ENCODE results near the gene MAP2. TPM values are rescaled to one million over a fixed set of nuclear protein-coding genes. Genes with fewer than 3 reads are reported as not detected.

MAP2 gene
- total and polyA plus RNA-seq, 2 donors (not counting 3 experiments of a cell fraction or from before 2014, with no cell fraction given), result 19.4 to 46.1 TPM

DNA sequence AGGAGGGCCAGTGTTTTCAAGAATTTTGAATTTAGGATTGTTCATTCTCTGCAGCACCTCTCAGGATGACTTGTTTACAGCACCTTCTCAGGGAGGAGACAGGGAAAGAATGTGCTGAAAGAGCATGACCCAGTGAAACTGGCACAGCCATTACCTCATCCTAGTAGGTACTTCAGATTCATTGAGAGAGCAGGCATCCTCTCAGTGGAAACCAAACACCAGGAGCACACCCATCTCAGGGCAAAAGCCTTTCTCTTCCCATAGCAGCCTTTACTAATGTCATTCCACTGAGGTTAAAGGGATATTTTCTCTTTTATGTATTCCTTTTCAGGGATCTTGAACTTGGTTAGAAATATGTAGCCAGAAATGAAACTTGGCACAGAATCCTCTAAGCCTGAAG, 2.6 kb downstream of the MAP2 start:
- Histone ChIP-seq H3K4me2 (ENCODE audit: insufficient read depth, low read length) (no peak overlapping the region), H3K27me3 (ENCODE audit: control insufficient read depth in 2 of 2, insufficient read depth in 2 of 2, low read length in 2 of 2) (no peaks in the 10 kb centered on the region), H3K9me3 (replicated peaks; ENCODE audit: control insufficient read depth, insufficient read depth, low read length) (no peaks in the 10 kb centered on the region), H3K4me3 (replicated peaks in 1 of 3; ENCODE audit: insufficient read depth in 1 of 3, low read depth in 1 of 3, low read length in 3 of 3) (no peak overlapping the region), H3K4me1 (ENCODE audit: control insufficient read depth, extremely low read depth, insufficient read depth, low read length) (peaks cover 12% of the 10 kb centered on the region), H4K20me1 (replicated peaks; ENCODE audit: control insufficient read depth, extremely low read depth, insufficient read depth, low read length) (no peaks in the 10 kb centered on the region), H2AFZ (ENCODE audit: low read depth, low read length) (no peak overlapping the region), H3K36me3 (ENCODE audit: control insufficient read depth in 2 of 2, extremely low read depth in 1 of 2, insufficient read depth in 2 of 2, low read length in 2 of 2) (no peaks in the 10 kb centered on the region), H3K79me2 (ENCODE audit: control insufficient read depth, insufficient read depth, low read length) (no peaks in the 10 kb centered on the region), H3K9me1 (replicated peaks; ENCODE audit: control insufficient read depth, extremely low read depth, insufficient read depth, low read length) (no peaks in the 10 kb centered on the region), H3K9ac (replicated peaks; ENCODE audit: extremely low read depth, insufficient read depth, low read length) (no peak overlapping the region), H3K27ac (ENCODE audit: insufficient read depth, low read depth, low read length) (no peak overlapping the region)
- POLR2A ChIA-PET, result no interaction called here
- no TSS peak for BruUV-seq (replicated peaks)
- CTCF ChIA-PET, result interaction anchor here (0.8 to 4.2 kb wide), 11 partner anchors 58 to 772 kb away, joined by 4 to 254 read pairs (median 16); no protein-coding TSS in a partner anchor
- intact Hi-C loops (cut with micrococcal nuclease), result loop anchor here (1.0 kb wide), 1 partner anchor 45 kb away; no protein-coding TSS in a partner anchor
- TF ChIP-seq POLR2A (IDR thresholded peaks at IDR 0.05; ENCODE audit: low read depth, low read length) (no peak), POLR2AphosphoS5 (IDR thresholded peaks at IDR 0.05; ENCODE audit: insufficient read depth, low read depth, low read length) (no peak), GATA2 (IDR thresholded peaks at IDR 0.05; ENCODE audit: insufficient read depth, insufficient read length, low read depth, low read length) (no peak), MYC (IDR thresholded peaks at IDR 0.05; ENCODE audit: low read depth, low read length) (no peak), FOS (IDR thresholded peaks at IDR 0.05; ENCODE audit: borderline replicate concordance, insufficient read depth, low read length) (no peak)
- TF ChIP-seq, protein P1, sequence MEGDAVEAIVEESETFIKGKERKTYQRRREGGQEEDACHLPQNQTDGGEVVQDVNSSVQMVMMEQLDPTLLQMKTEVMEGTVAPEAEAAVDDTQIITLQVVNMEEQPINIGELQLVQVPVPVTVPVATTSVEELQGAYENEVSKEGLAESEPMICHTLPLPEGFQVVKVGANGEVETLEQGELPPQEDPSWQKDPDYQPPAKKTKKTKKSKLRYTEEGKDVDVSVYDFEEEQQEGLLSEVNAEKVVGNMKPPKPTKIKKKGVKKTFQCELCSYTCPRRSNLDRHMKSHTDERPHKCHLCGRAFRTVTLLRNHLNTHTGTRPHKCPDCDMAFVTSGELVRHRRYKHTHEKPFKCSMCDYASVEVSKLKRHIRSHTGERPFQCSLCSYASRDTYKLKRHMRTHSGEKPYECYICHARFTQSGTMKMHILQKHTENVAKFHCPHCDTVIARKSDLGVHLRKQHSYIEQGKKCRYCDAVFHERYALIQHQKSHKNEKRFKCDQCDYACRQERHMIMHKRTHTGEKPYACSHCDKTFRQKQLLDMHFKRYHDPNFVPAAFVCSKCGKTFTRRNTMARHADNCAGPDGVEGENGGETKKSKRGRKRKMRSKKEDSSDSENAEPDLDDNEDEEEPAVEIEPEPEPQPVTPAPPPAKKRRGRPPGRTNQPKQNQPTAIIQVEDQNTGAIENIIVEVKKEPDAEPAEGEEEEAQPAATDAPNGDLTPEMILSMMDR (IDR thresholded peaks at IDR 0.05; ENCODE audit: extremely low read depth in 1 of 2, insufficient read depth in 1 of 2, low read depth in 1 of 2, low read length in 2 of 2), result no peak
- DNase-seq (ENCODE audit: low read depth, low spot score) (peak; percentile 4), FAIRE-seq (no peak)
- dilution Hi-C loops (cut with MboI; ENCODE audit: extremely low pct_ligation_motif_present, low sequenced_read_pairs), result no loop called here

DNA sequence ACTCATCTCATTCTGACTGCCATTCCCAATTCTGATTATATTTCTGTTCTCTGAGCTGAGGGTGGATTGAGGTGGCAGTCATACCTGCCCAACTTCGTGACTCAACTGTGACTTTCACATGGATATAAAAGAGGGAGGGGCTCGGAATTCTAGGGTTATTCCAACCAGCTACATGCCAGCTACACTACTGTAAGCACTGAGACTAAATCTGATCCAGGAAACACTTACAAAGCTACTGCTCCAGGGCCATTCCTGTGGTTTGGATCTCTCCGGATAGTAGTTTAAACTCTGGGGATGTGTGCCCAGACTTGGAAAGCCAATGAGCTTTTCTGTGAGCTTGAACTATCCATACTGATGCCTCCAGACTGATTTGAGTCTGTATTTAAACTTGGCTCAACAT, 7.9 kb downstream of the MAP2 start:
- H3K9ac ChIP-seq (replicated peaks; ENCODE audit: extremely low read depth, insufficient read depth, low read length), result no peak overlapping the region
- H3K4me2 ChIP-seq (ENCODE audit: insufficient read depth, low read length), result no peak overlapping the region
- no peaks in the 10 kb centered on the region for H3K36me3 ChIP-seq (ENCODE audit: control insufficient read depth in 2 of 2, extremely low read depth in 1 of 2, insufficient read depth in 2 of 2, low read length in 2 of 2)
- no peaks in the 10 kb centered on the region for H3K27me3 ChIP-seq (ENCODE audit: control insufficient read depth in 2 of 2, insufficient read depth in 2 of 2, low read length in 2 of 2)
- no peak overlapping the region for H3K27ac ChIP-seq (ENCODE audit: insufficient read depth, low read depth, low read length)
- no peak overlapping the region for H3K4me3 ChIP-seq (replicated peaks in 1 of 3; ENCODE audit: insufficient read depth in 1 of 3, low read depth in 1 of 3, low read length in 3 of 3)
- intact Hi-C loops (cut with micrococcal nuclease) (no loop called here), dilution Hi-C loops (cut with MboI; ENCODE audit: extremely low pct_ligation_motif_present, low sequenced_read_pairs) (no loop called here)
- no peaks in the 10 kb centered on the region for H4K20me1 ChIP-seq (replicated peaks; ENCODE audit: control insufficient read depth, extremely low read depth, insufficient read depth, low read length)
- ChIA-PET CTCF (interaction anchor here (0.8 to 2.9 kb wide), 4 partner anchors 7 to 124 kb away, joined by 3 to 20 read pairs (median 4); partner anchors contain the start of gene MAP2), POLR2A (no interaction called here)
- BruUV-seq (replicated peaks), result no TSS peak
- TF ChIP-seq FOS (IDR thresholded peaks at IDR 0.05; ENCODE audit: borderline replicate concordance, insufficient read depth, low read length) (no peak), EZH2 (IDR thresholded peaks at IDR 0.05; ENCODE audit: borderline replicate concordance, low read depth, low read length, severe bottlenecking) (no peak), POLR2A (IDR thresholded peaks at IDR 0.05; ENCODE audit: low read depth, low read length) (no peak), POLR2AphosphoS5 (IDR thresholded peaks at IDR 0.05; ENCODE audit: insufficient read depth, low read depth, low read length) (no peak), GATA2 (IDR thresholded peaks at IDR 0.05; ENCODE audit: insufficient read depth, insufficient read length, low read depth, low read length) (no peak), MYC (IDR thresholded peaks at IDR 0.05; ENCODE audit: low read depth, low read length) (no peak), JUN (IDR thresholded peaks at IDR 0.05; ENCODE audit: borderline replicate concordance, insufficient read depth, insufficient read length, low read depth) (no peak)
- TF ChIP-seq, protein P1 (IDR thresholded peaks at IDR 0.05; ENCODE audit: extremely low read depth in 1 of 2, insufficient read depth in 1 of 2, low read depth in 1 of 2, low read length in 2 of 2), result no peak
- TF ChIP-seq, protein P2, sequence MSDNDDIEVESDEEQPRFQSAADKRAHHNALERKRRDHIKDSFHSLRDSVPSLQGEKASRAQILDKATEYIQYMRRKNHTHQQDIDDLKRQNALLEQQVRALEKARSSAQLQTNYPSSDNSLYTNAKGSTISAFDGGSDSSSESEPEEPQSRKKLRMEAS (IDR thresholded peaks at IDR 0.05; ENCODE audit: insufficient read depth, insufficient read length), result no peak
- no peaks in the 10 kb centered on the region for H3K9me1 ChIP-seq (replicated peaks; ENCODE audit: control insufficient read depth, extremely low read depth, insufficient read depth, low read length)
- H3K79me2 ChIP-seq (ENCODE audit: control insufficient read depth, insufficient read depth, low read length), result no peaks in the 10 kb centered on the region
- H3K4me1 ChIP-seq (ENCODE audit: control insufficient read depth, extremely low read depth, insufficient read depth, low read length), result no peaks in the 10 kb centered on the region
- no peak for DNase-seq (ENCODE audit: low read depth, low spot score)
- FAIRE-seq, result no peak
- H2AFZ ChIP-seq (ENCODE audit: low read depth, low read length), result no peak overlapping the region
- H3K9me3 ChIP-seq (replicated peaks; ENCODE audit: control insufficient read depth, insufficient read depth, low read length), result no peaks in the 10 kb centered on the region

Data from endothelial cell of umbilical vein (primary cell).